GM10248 (cell line): ENCODE results near the gene CHST3.

ENCODE experiments used
- CTCF ChIA-PET: fragments of 300-600 bp; sonication (Branson Sonifier 250); formaldehyde crosslinking; extraction: SDS; loops from one replicate; lab custom pipeline; 2021; ENCODE audit warnings: antibody characterized with exemption; lab: Yijun Ruan, JAX
- POLR2A ChIA-PET: fragments of 350-650 bp; sonication (Branson Sonifier 250); formaldehyde crosslinking; extraction: SDS; loops from one replicate; lab custom pipeline; 2020; ENCODE audit warnings: antibody characterized with exemption; lab: Yijun Ruan, JAX
- DNase-seq: peaks from one replicate; pipeline ENCODE4 v3.0.0; 2012; ENCODE audit errors: extremely low spot score
- TF ChIP-seq, protein P1 (sequence below): IDR thresholded peaks from 2 replicates; pipeline ENCODE4 v1.5.1; 2012; ENCODE audit warnings: mild to moderate bottlenecking, low read depth; ENCODE audit errors: extremely low read depth, missing control alignments, control extremely low read depth

Gene CHST3

DNA sequence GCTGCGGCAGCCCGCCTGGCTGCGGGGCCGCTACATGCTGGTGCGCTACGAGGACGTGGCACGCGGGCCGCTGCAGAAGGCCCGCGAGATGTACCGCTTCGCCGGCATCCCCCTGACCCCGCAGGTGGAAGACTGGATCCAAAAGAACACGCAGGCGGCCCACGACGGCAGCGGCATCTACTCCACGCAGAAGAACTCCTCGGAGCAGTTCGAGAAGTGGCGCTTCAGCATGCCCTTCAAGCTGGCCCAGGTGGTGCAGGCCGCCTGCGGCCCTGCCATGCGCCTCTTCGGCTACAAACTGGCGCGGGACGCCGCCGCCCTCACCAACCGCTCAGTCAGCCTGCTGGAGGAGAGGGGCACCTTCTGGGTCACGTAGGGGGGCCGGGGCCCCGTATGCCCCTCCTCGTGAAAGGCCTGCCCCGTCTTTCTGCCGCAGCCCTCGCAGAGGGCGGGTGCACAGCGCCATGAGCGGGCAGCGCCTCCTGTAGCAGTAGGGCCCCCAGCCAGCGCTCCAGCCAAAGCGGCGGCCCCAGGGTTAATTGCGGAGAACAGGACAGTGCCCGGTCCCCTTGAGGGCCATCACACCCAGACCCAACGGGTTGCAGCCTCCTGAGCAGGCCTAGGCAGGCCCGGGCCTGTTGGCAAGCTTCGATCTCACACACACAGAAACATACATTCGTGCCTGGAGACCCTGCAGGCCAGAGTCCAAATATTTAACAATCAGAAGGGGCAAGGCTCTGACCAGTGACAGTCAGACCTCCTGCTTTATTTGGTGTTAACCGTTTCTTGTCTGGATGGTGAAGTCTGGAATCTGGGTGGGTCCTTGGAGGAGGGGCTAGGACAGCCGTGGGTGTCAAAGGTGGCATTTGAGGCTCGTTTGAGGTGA, 44.1 kb downstream of the CHST3 start:
- no peak for DNase-seq
- POLR2A ChIA-PET: no interaction called here
- CTCF ChIA-PET: no interaction called here
- TF ChIP-seq, protein P1, sequence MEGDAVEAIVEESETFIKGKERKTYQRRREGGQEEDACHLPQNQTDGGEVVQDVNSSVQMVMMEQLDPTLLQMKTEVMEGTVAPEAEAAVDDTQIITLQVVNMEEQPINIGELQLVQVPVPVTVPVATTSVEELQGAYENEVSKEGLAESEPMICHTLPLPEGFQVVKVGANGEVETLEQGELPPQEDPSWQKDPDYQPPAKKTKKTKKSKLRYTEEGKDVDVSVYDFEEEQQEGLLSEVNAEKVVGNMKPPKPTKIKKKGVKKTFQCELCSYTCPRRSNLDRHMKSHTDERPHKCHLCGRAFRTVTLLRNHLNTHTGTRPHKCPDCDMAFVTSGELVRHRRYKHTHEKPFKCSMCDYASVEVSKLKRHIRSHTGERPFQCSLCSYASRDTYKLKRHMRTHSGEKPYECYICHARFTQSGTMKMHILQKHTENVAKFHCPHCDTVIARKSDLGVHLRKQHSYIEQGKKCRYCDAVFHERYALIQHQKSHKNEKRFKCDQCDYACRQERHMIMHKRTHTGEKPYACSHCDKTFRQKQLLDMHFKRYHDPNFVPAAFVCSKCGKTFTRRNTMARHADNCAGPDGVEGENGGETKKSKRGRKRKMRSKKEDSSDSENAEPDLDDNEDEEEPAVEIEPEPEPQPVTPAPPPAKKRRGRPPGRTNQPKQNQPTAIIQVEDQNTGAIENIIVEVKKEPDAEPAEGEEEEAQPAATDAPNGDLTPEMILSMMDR: no peak

DNA sequence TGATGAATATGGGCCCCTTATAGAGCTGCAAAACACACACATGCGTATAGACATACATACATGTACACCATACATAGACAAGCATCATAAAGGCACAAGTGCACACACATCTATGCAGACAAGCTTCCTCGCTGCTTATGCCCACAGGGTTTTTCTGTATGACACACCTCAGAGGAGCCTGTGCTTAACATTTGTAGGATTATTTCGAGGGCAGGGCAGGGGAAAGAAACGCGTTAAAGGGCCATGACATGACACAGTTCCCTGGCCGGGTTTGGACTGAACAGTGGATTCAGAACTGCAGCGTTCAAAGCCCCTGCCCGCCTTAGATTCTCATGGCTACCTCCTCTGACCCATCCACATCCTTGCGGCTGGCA, 44.8 kb downstream of the CHST3 start:
- TF ChIP-seq, protein P1: no peak
- ChIA-PET CTCF (no interaction called here), POLR2A (no interaction called here)
- DNase-seq: no peak

DNA sequence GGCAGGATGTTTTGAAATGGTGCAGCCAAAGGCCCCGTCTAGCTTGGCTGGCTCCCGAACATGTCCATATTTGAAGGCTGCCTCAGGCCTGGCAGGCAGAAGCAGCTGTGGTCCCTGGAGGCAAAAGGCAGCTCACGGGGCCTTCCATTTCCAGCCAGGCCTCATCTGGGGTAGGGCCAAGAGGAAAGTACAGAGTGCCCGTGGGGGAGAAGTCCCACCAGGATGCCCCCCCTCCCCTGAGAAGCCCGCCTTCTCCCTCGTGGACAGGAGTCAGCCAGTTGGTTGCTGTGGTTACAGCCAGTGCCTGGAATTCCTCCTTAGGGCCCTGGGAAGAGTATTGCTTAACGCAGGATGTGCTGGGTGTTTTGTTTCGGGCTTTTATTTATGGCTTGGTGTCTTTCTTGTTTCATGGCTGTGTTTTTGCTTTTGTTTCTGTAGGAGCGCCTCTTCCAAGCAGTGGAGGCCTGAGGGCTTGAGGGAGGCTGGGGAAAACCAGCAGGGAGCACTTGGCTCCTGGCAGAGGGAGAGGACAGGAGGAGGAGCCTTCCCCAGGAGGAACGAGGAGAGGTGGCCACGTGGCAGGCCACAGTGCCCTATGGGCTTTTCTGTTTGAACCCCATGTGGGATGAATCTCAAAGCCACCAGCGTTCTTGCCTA, 45.4 kb downstream of the CHST3 start:
- POLR2A ChIA-PET: no interaction called here
- DNase-seq: no peak
- CTCF ChIA-PET: interaction anchor here (1.0 kb wide), 1 partner anchor 39 kb away, joined by 4 read pairs; no protein-coding TSS in a partner anchor
- TF ChIP-seq, protein P1: no peak

DNA sequence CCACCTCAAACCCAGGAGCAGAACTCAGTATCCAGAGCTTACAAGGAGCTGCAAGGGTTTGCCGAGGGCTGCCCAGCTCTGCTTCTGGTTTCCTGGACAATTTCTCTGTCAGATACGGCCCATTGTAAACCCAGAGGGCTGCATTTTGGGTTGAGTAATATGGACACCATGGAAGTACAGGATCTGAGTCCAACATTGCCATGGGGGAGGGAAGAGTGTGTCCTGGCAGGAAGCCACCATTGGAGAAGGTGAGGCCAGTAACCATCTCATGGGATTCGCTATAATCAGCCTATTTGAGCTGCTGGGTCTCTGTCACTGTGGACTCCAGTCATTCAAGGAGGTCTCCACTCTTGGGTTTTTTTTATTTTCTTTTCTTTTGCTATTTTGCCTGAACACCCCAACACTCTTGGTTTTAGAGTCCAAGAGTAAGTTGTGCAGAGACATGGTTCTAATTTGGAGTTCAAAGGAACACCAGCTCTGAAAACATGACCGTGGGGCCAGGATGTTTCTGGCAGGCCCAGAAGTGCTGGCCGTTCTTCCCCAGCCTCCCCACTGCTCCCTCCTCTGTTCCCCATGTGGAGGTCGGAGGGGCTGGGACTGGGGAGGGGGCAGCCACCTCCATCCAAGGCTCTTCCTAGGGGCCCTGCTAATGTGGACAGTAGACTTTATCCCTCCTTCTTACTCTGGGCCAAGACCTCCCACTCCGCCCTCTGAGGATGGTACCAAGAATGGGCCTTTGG, 46.2 kb downstream of the CHST3 start:
- TF ChIP-seq, protein P1: no peak
- POLR2A ChIA-PET: no interaction called here
- CTCF ChIA-PET: interaction anchor here (1.0 kb wide), 1 partner anchor 38 kb away, joined by 4 read pairs; no protein-coding TSS in a partner anchor
- no peak for DNase-seq

DNA sequence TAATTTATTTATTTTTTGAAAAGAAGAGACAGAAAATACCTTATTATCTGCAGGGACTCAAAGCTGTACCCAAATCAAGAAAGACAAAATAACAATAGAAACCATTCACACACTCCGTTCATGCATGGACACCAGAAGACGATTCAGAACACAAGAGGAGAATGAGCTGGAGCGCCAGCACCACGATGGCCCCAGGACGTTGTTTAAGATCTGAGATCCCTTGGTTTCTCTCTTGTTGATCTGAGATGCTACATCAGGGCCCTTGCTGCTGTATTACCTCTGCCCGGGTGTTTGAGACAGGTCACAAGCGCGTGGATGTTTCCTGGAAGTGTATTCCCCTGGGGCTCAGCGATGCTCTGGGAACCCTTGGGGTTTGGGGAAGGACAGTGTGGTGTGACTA, 46.8 kb downstream of the CHST3 start:
- ChIA-PET CTCF (interaction anchor here (1.2 kb wide), 1 partner anchor 95 kb away, joined by 3 read pairs; no protein-coding TSS in a partner anchor), POLR2A (no interaction called here)
- TF ChIP-seq, protein P1: no peak

DNA sequence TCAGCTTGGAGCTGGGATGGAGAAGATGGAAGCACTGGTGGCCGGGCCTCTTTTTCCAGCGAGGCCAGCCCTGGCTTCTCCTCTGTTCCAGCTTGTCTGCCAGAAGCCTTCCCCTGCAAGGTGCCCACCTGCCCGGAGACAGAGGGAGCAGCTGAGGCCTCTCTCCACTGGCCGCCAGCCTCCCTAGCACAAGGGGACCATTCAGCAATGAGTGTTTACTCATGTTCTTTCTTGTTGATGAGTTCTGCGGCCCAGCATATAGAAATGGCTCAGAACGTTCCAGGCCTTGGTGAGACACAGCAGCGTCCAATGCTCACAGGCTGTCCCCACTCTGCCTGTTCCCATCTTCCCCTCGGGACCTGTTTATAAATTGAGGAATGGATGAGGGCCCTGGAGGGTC, 47.3 kb downstream of the CHST3 start:
- ChIA-PET POLR2A (no interaction called here), CTCF (interaction anchor here (1.2 kb wide), 1 partner anchor 95 kb away, joined by 3 read pairs; no protein-coding TSS in a partner anchor)
- TF ChIP-seq, protein P1: no peak
- DNase-seq: no peak

More for the DNA sequence above, 46.8 kb downstream of the CHST3 start:
- DNase-seq: no peak
